GM15510 (cell line): ENCODE measurements around the gene PRSS3.
A peak's percentile ranks its signal among the peaks of the same experiment; 100 is the strongest.

ENCODE experiments used
- POLR2A ChIP-seq: IDR thresholded peaks from 3 replicates; pipeline ENCODE4 v1.6.1; 2011; ENCODE audit warnings: borderline replicate concordance; ENCODE audit not compliant: insufficient read length; ENCODE audit errors: extremely low read depth

PRSS3 gene

GRCh38 chr9:33817327-33818166 lies 22.2 kb downstream of the PRSS3 start:
- peak; percentile 46 for TF ChIP-seq POLR2A

- TF ChIP-seq POLR2A: peak; percentile 4
These were observed 22.9 kb downstream of the PRSS3 start for GRCh38 chr9:33818167-33818846.

- TF ChIP-seq POLR2A: no peak
These were observed 23.6 kb downstream of the PRSS3 start for GRCh38 chr9:33818847-33819500.

- no peak for TF ChIP-seq POLR2A
These were observed 24.9 kb downstream of the PRSS3 start for GRCh38 chr9:33820231-33820745.

GRCh38 chr9:33823801-33824200 lies 28.4 kb downstream of the PRSS3 start:
- TF ChIP-seq POLR2A: no peak

- no peak for TF ChIP-seq POLR2A
These were observed 40.4 kb downstream of the PRSS3 start for GRCh38 chr9:33835625-33836260.

GRCh38 chr9:33837138-33837537 lies 41.8 kb downstream of the PRSS3 start:
- TF ChIP-seq POLR2A: no peak

GRCh38 chr9:33840381-33840780 lies 45.0 kb downstream of the PRSS3 start:
- TF ChIP-seq POLR2A: no peak

GRCh38 chr9:33843312-33843961 lies 48.1 kb downstream of the PRSS3 start:
- no peak for TF ChIP-seq POLR2A

GRCh38 chr9:33846231-33846630 lies 50.9 kb downstream of the PRSS3 start:
- no peak for TF ChIP-seq POLR2A
